HT-29 (cell line): Measurements from ENCODE around the gene AGPAT3. TPM values are rescaled to one million over a fixed set of nuclear protein-coding genes. Genes with fewer than 3 reads are reported as not detected.
"Not testable (repeated sequence)": the region's sequence is repeated elsewhere in the genome, so short reads cannot be mapped to it uniquely, and the experiment has no call there.

ENCODE experiments used
- DNase-seq: peaks from one replicate; pipeline ENCODE4 v3.0.0-alpha.2; 2015; ENCODE audit warnings: low spot score
- total RNA-seq: library from RNA; depleted of rRNA; stranded (reverse); fragments of >200 nt; shearing (Covaris generic); gene quantifications from 2 replicates; pipeline ENCODE4 v1.2.3, GENCODE V29; 2014

The AGPAT3 gene
- total RNA-seq, 1 experiment from 2014 or later: 39.6 TPM

DNA sequence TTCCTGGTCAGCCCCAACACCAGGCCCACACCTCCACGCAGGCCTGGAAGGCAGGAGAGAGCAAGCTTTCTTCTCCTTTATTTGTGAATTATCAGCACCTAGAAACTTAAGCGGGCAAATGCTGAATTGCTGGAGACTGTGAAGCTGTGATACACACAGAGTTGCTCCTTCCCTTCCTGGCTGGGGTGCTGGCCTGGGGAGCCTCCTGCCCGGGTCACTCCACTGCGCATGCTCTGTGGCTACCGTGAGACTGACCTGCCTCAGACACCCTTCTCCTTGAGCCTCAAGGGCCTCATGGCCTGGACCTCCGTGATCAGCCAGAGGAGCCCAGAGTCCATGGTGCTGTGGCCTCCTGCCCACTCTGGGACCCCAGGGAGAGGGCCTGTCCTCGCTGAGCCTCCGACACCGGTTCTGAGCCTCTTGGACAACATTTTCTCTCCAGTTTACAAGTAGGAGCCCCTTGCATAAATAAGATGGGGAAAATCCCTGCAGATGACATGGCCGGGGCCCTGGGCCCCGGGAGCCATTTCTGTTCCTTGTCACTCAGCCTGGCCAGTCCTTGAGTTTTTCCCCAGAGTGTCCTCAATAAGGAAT lies 18.0 kb downstream of the AGPAT3 start:
- no peak for DNase-seq

DNA sequence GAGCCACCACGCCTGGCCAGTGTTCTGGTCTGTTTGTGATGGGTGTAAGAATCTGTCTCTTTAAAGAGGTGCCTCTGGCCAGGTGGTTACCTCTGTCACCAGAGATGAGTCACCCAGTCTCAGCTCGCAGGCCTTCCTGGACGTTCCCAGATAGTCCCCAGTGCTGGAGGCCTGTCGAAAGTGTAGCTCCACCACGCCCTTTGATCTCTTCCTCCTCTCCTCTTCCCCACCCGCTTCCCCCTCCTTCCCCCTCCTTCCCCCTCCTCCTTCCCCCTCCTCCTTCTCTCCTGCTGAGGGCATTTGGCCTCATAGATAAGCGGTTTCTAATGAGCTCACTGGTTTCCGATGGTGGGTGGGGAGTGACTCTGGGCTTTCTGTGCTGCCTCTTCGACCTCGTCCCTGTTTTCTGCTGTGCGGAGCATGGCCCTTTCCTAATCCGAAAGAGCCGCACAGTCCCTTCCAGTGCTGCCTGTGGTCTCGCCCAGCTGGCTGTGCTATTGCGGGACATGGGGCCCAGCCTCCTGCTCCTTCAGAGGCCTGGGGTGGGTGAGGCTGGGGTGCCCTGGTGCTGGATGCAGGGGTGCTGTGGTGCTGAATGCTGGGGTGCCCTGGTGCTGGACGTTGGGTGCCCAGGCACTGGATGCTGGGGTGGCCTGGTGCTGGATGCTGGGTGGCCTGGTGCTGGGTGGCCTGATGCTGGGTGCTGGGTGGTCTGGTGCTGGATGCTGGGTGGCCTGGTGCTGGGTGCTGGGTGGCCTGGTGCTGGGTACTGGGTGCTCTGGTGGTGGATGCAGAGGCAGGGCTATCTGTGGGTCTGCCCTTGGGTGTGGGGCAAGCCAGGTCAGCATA lies 19.2 kb downstream of the AGPAT3 start:
- peak; percentile 84 for DNase-seq

DNA sequence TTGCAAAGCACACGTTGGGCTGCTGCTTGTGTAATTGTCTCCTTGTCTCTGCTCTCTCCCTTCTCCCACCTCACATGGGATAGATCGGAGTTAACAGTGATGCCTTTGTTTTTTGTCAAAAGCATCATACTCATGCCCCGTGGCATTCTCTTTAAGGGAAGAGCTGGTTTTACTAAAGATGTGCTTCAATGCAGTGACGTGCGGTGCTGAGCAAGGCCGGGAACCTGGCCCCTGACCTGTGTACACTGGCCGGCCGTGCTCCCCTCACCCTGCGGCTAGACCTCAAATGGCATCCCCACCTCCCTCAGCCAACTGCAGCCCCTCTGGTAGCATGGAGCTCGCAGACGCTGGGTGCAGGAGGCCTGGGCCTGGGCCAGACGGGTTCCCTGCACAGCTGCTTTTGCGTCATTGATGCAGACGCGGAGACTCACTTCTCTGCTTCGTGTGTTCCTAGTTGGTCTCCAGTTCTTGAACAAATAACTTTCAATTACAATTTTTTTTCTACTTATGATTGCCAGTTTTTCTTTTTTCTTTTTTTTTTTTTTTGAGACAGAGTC lies 19.9 kb downstream of the AGPAT3 start:
- peak; percentile 2 for DNase-seq

DNA sequence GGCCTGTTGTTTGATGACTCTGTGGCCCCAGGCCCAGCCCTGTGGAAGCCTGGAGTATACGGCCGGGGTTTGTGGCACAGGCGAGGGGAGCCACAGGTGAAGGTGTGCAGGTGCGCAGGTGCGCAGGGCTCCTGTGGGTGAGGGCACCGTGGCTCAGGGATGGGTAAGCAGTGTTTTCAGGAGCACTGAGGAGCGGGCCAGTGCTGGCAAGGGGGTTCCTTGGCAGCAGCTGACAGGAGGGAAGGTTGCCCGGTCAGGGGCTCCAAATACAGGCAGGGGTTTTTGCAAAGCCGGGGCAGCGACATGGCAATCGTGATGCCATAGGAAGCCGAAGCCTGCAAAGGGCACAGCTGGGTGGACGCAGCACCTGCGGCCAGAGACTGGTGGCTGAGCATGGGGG lies 20.7 kb downstream of the AGPAT3 start:
- no peak for DNase-seq

DNA sequence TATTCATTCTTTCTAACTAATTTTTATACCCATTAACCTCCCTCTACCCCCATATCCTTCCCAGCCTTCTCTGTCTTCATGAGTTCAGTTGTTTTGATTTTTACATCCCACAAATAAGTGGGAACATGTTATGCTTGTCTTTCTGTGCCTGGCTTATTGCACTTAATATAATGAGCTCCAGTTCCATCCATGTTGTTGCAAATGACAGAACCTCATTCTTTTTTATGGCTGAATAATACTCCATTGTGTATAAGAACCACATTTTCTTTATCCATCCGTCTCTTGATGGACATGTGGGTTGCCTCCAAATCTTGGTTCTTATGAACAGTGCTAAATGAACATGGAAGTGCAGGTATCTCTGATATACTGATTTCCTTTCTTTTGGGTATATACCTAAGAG lies 21.5 kb downstream of the AGPAT3 start:
- no peak for DNase-seq

DNA sequence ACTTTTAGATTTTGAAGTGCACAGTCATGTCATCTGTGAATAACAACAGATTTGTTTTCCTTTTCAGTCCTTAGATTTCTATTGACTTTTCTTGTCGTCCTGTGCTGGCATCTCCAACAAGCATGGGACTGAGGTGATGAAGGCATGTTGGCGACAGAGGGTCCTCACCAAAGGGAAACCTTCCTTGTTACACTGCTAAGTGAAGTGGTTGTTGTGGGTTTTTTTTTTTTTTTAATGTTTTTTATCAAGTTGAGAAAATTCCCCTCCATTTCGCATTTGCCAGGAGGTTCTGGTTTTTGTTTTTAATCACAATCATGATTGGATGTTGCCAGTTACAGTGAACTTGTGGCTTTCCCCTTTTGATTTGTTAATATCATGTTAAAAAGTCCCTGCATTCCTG lies 24.0 kb downstream of the AGPAT3 start:
- no peak for DNase-seq

DNA sequence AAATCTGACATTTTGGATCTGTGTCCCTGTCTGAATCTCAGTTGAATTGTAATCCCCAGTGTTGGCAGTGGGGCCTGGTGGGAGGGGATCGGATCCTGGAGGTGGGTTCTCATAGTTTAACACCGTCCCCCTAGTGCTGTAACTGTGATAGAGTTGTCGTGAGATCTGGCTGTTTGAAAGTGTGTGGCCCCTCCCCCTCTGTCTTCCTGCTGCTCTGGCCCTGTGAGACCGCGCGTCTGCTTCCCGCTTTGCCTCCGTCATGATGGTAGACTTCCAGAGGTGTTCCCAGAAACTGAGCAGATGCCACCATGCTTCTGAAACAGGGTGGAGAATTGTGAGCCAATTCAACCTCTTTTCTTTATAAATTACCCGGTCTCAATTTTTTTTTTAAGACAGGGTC lies 25.0 kb downstream of the AGPAT3 start:
- DNase-seq: no peak

DNA sequence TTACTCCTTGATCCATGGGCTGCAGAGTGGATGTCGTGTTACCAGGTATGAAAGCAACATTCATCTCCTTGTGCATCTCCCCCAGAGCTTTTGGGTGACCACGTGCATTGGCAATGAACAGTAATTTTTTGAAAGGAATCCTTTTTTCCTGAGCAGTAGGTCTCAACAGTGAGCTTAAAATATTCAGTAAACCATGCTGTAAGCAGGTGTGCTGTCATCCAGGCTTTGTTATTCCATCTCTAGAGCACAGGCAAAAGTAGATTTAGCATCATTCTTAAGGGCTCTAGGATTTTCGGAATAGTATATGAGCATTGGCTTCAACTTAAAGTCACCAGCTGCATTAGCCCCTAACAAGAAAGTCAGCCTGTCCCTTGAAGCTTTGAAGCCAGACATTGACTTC lies 27.3 kb downstream of the AGPAT3 start:
- no peak for DNase-seq

DNA sequence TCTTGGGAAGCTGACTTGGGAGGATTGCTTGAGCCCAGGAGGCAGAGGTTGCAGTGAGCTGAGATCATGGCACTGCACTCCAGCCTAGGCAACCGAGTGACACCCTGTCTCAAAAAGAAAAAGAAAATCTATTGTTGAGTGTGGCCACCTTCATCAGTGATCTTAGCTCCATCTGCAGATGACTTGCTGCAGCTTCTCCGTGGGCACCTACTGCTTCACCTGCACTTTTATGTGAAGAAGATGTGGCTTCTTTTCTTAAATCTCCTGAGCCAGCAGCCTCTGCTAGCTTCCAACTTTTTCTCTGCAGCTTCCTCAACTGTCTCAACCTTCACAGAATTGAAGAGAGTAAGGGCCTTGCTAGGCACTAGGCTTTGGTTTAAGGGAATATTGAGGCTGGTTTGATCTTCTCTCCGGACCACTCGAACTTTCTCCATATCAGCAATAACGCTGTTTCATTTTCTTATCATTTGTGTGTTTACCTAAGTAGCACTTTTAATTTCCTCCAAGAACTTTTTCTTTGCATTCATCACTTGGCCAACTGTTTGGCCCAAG lies 28.0 kb downstream of the AGPAT3 start:
- no peak for DNase-seq

DNA sequence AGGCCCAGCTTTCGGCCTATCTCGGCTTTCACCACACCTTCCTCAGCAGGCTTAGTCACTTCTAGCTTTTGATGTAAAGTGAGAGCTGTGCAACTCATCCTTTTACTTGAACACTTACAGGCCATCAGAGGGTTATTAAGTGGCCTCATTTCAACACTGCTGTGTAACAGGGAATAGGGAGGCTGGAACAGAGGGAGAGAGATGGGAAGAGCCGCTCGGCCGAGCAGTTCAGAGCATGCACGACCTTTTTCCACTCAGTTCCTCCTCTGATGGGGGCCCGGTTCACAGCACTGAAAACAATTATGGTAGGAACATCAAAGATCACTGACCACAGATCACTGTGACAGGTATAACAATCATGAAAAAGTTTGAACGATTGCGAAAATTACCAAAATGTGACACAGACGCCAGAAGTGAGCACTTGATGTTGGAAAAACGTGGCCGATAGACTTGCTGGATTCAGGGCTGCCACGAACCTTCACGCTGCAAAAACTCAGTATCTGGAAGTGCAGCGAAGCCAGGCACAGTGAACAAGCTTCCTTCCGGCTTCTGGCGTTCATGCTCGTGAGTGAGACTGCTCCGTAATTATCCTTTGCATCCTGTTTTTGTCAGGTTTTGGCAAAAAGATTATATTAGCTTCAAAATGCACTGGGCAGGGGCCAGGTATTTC lies 28.6 kb downstream of the AGPAT3 start:
- DNase-seq: no peak

DNA sequence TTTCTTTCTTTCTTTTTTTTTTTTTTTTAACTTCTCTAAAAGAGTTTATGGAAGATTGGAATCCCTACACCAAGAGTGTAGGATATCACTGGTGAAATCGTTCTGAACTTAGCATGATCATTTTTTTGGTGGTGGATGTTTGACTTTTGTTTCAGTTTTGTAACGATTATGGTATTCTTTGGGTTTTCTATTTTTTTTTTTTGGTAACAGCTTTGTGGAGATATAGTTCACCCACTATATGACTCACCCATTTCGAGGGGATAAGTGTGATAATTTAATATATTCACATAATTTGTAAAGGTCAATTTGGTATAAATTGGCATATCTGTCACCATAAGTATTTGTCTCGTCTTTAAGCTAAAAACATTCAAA lies 29.2 kb downstream of the AGPAT3 start:
- DNase-seq: no peak

DNA sequence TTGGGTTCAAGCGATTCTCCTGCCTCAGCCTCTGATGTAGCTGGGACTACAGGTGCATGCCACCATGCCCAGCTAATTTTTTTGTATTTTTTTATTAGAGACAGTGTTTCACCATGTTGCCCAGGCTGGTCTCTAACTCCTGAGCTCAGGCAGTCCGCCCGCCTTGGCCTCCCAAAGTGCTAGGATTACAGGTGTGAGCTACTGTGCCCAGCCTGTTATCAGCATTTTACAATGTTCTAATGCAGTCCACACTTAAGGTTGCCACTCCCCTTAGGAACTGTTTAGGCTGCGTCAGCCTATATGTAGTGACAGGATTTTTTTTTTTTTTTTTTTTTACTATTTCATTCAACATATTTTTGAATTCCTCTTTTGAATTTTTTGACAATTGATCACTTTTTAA lies 30.2 kb downstream of the AGPAT3 start:
- DNase-seq: no peak

DNA sequence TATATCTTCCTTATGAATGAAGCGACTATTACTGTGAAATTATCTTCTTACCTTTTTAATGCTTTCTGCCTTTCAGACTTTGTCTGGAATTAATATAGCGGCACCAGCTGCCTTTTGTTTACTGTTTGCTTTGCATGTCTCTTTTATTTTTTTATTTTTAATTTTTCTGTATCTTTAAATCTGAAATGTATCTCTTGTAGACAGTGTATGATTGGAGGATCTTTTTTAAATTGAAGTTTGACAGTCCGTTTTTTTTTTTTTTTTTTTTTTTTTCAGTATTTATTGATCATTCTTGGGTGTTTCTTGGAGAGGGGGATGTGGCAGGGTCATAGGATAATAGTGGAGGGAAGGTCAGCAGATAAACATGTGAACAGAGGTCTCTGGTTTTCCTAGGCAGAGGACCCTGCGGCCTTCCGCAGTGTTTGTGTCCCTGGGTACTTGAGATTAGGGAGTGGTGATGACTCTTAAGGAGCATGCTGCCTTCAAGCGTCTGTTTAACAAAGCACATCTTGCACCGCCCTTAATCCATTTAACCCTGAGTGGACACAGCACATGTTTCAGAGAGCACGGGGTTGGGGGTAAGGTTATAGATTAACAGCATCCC lies 31.8 kb downstream of the AGPAT3 start:
- not testable (repeated sequence) for DNase-seq

DNA sequence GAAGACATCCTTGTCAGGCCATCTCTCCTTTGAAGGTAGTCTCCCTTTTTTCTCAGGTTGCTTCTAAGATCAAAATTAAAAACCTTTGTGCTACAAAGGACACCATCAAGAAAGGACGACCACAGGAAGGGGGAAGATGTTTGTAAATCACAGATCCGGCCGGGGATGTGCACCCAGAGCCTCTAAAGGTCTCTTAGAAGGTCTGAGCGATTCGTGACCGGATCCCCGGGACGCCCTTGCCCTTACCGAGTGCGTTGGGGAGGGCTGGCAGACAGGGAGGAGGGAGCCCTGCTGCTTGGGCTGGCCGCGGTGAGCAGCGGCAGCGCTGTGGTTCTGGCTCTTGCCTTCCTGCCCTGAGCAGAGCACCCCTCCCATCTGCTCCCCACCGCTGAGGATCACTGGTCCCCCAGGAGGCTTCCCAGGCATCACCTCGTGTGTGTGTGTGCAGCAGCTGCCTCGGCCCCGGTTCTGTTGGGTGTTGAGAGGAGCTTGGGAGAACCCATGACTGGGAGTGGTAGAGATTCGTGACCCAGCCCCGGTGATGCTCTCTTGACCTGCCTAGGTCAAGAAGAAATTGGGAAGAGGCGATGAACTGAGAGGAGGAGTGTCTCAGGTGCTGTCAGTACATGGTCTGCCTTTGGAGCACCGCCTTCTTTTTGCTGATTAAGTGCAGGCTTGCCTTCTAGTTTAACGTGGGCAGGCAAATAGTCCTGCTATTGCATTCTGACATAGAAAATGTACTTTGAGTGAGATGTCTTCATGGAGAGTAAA lies 34.5 kb downstream of the AGPAT3 start:
- DNase-seq: no peak

DNA sequence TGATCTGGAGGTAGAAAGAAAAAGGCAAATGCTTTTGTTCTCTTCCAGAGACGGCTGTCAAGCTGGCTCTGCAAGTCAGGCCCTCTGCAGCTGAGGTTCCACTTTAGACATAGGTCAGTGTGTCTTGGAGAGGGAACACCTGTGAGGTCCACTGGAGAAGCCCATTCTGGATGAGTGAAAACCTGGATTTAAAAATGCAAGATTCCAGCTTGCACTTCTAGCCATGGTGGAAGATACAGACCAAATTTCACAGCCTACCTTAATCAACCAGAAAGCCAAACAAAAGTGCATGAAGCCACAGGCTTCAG lies 35.0 kb downstream of the AGPAT3 start:
- no peak for DNase-seq

DNA sequence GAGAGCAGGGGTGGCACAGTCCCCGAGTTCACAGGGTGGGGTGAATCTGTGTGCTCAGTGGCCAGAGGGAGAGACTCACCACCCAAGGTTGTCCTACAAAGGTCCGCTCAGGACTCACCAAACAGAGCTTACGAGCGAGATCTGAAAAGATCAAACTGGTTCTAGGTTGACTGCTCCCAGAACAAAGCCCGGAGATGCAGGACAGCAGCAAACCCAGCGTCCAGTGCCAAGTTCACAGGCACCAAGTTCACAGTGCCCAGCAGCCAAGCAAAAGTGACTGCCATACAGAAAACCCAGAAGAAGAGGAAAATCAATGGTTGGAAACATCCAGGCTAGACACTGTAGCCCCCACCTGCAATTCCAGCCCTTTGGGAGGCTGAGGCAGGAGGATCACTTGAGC lies 35.7 kb downstream of the AGPAT3 start:
- DNase-seq: no peak

DNA sequence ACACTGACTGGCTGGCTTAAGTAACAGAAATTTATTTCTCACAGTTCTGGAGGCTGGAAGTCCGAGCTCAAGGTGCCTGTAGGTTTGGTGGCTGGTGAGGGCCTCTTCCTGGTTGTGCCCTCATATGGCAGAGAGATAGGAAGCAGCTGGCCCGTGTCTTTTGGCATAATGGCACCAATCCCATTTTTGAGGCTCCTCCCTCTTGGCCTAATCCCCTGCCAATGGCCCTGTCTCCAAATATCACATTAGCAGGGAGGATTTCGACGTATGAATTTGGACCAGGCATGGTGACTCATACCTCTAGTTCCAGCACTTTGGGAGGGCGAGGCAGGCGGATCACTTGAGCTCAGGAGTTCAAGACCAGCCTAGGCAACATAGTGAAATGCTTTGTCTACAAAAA lies 37.4 kb downstream of the AGPAT3 start:
- DNase-seq: no peak

DNA sequence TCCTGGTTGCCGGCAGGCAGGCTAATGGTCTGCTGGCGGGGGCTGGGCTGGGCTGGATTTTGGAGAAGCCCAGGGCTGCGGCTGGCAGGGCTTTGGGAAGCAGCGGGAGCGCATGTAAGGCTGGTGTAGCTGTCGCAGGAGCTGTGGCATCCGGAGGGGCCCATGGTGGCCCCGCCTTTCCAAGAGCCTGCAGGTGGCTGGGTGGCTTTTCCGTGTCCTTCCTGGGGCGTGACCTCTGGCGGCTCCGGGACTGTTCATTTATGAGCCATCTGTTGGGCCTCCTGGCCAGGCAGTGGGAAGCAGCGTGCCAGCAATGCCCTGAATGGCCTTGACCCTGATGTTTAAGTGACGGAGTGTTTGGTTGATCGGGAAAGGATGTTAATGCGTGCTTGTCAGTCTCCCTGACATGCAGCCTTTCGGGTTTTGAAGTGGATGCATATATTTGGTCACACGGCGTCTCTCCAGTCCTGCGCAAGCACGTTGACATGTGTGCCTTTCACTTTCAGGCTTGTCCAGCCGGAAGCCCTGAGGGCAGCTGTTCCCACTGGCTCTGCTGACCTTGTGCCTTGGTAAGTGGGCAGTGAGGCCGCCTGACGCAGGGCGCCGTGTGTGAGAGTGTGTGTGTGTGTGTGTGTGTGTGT lies 38.5 kb downstream of the AGPAT3 start:
- peak; percentile 37 for DNase-seq

DNA sequence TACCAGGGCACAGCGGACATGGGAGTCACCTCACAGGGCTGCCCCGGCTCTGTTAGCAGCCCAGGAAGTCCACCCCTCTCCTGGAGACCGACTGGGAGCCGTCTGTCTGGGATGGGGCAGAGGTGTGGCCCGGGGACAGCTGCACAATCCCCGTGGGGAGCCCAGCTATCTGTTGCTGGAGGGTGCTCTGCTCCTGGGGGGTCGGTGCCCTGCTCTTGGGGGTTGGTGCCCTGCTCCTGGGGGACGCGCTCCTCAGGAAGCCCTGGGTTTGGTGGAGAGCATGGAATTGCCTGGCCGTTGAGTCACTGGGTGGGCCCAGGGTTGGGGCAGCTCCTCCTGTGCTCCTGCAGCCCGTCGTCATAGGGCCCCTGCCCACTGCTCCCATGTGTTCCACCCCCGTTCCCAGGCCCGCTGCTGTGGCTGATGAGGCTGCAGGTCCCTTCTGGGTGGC lies 39.3 kb downstream of the AGPAT3 start:
- no peak for DNase-seq

DNA sequence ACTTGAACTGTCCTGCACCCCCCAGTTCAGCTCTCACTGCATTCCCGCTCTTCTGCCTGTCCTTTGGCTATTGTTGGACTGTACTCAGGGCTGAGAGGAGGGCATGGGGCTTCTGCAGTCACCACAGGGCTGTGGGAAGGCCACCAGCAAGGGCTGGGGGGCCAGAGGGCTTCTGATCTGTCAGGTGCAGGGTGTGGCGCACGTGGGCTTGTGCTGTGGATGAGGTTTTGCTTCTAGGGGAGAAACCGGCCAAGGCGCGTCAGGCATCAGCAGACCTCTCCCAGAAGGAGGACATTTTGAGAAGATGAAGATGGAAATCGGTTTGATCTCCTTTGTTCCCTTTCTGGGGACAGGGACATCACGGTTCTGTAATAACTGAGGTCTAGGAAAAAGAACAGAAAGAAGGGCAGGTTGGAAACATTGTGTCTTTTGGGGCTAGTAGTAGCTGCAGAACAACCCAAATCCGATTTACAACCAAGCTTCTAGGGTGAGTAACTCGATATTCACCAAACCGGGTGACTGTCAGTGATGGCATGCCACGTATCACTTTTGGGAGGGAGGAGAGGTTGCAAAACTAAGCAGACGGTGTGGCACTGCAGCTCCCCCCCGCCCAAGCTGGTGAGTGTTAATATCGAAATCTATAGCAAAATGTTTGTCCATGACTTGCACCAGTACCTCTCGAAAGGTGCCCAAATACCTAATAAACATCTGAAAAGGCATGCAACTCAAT lies 40.9 kb downstream of the AGPAT3 start:
- DNase-seq: no peak
